ENCODE data around the gene CAB39. TPM values are rescaled to one million over a fixed set of nuclear protein-coding genes. Genes with fewer than 3 reads are reported as not detected.

Gene CAB39
- total RNA-seq, 1 donor from 2014 or later: 78.7 TPM

GRCh38 chr2:230706053-230706521 is 6.6 kb upstream of the CAB39 start:
- Histone ChIP-seq H3K36me3 (no peaks in the 10 kb centered on the region), H3K9me3 (no peaks in the 10 kb centered on the region), H3K4me1 (peaks cover under 1% of the 10 kb centered on the region), H3K27ac (no peak overlapping the region), H3K27me3 (ENCODE audit: low read depth) (no peaks in the 10 kb centered on the region), H3K4me3 (no peak overlapping the region)
- DNase-seq: no peak
- no peak for ATAC-seq
- TF ChIP-seq CTCF (IDR thresholded peaks at IDR 0.05): no peak
- intact Hi-C loops (cut with DNase I): no loop called here

GRCh38 chr2:230706966-230707365 is 5.7 kb upstream of the CAB39 start:
- H3K36me3 ChIP-seq: no peaks in the 10 kb centered on the region
- no peak for DNase-seq
- H3K9me3 ChIP-seq: no peaks in the 10 kb centered on the region
- H3K4me3 ChIP-seq: no peak overlapping the region
- no peak overlapping the region for H3K27ac ChIP-seq
- peaks cover 9% of the 10 kb centered on the region for H3K4me1 ChIP-seq
- intact Hi-C loops (cut with DNase I): no loop called here
- no peak for ATAC-seq
- TF ChIP-seq CTCF (IDR thresholded peaks at IDR 0.05): no peak
- no peaks in the 10 kb centered on the region for H3K27me3 ChIP-seq (ENCODE audit: low read depth)

- Histone ChIP-seq H3K4me3 (no peak overlapping the region), H3K27ac (no peak overlapping the region), H3K9me3 (no peaks in the 10 kb centered on the region), H3K36me3 (no peaks in the 10 kb centered on the region), H3K4me1 (peaks cover 12% of the 10 kb centered on the region), H3K27me3 (ENCODE audit: low read depth) (no peaks in the 10 kb centered on the region)
- no peak for TF ChIP-seq CTCF (IDR thresholded peaks at IDR 0.05)
- DNase-seq: no peak
- intact Hi-C loops (cut with DNase I): no loop called here
- no peak for ATAC-seq
These were observed 4.4 kb upstream of the CAB39 start for GRCh38 chr2:230708204-230708603.

GRCh38 chr2:230711224-230711623 is 1.4 kb upstream of the CAB39 start:
- no peaks in the 10 kb centered on the region for H3K9me3 ChIP-seq
- peak; percentile 52 for DNase-seq
- no peaks in the 10 kb centered on the region for H3K36me3 ChIP-seq
- H3K4me1 ChIP-seq: peaks cover 34% of the 10 kb centered on the region
- no peak for ATAC-seq
- intact Hi-C loops (cut with DNase I): no loop called here
- no peak overlapping the region for H3K27ac ChIP-seq
- H3K27me3 ChIP-seq (ENCODE audit: low read depth): no peaks in the 10 kb centered on the region
- H3K4me3 ChIP-seq: no peak overlapping the region
- TF ChIP-seq CTCF (IDR thresholded peaks at IDR 0.05): no peak

GRCh38 chr2:230713331-230714135 is 891 bp downstream of the CAB39 start:
- Histone ChIP-seq H3K9me3 (no peaks in the 10 kb centered on the region), H3K27ac (peak overlapping the region; percentile 97), H3K36me3 (no peaks in the 10 kb centered on the region), H3K4me3 (peak overlapping the region; percentile 95), H3K27me3 (ENCODE audit: low read depth) (no peaks in the 10 kb centered on the region), H3K4me1 (peaks cover 55% of the 10 kb centered on the region)
- no peak for TF ChIP-seq CTCF (IDR thresholded peaks at IDR 0.05)
- ATAC-seq (peak; percentile 52 to 54), DNase-seq (peak; percentile 71)
- intact Hi-C loops (cut with DNase I): no loop called here
